H9 (cell line): ENCODE measurements around the gene LRP3. TPM values are rescaled to one million over a fixed set of nuclear protein-coding genes. Genes with fewer than 3 reads are reported as not detected.

Source experiments
- DNase-seq: peaks from one replicate; pipeline ENCODE4 v3.0.0-alpha.2; 2017
- H2AFZ ChIP-seq: one replicate; pipeline ENCODE4 v1.6.1; 2013; ENCODE audit warnings: mild to moderate bottlenecking, low read length, control low read depth, moderate library complexity
- H2AK5ac ChIP-seq: 2 replicates; pipeline ENCODE4 v1.6.1; 2013; ENCODE audit warnings: low read length, control low read depth, mixed read lengths; ENCODE audit not compliant: insufficient read length
- H2BK120ac ChIP-seq: one replicate; pipeline ENCODE4 v1.6.1; 2013; ENCODE audit warnings: low read depth, mild to moderate bottlenecking, low read length, control low read depth, inconsistent platforms; ENCODE audit not compliant: poor library complexity, severe bottlenecking
- H2BK12ac ChIP-seq: 2 replicates; pipeline ENCODE4 v1.6.1; 2013; ENCODE audit warnings: low read length, control low read depth, mixed read lengths, low read depth; ENCODE audit not compliant: insufficient read length
- H2BK15ac ChIP-seq: 2 replicates; pipeline ENCODE4 v1.6.1; 2013; ENCODE audit warnings: low read depth, low read length, control low read depth
- H2BK20ac ChIP-seq: one replicate; pipeline ENCODE4 v1.6.1; 2013; ENCODE audit warnings: low read depth, mild to moderate bottlenecking, low read length, control low read depth, inconsistent platforms; ENCODE audit not compliant: poor library complexity, severe bottlenecking
- H2BK5ac ChIP-seq: 2 replicates; pipeline ENCODE4 v1.6.1; 2013; ENCODE audit warnings: low read length, control low read depth, mixed read lengths; ENCODE audit not compliant: insufficient read length
- H3K14ac ChIP-seq: 2 replicates; pipeline ENCODE4 v1.6.1; 2013; ENCODE audit warnings: low read length, control low read depth; ENCODE audit not compliant: insufficient read depth
- H3K18ac ChIP-seq: 2 replicates; pipeline ENCODE4 v1.6.1; 2013; ENCODE audit warnings: low read depth, mild to moderate bottlenecking, mixed read lengths, low read length, control low read depth; ENCODE audit not compliant: insufficient read length
- H3K23ac ChIP-seq: 2 replicates; pipeline ENCODE4 v1.6.1; 2013; ENCODE audit warnings: low read length, control low read depth, mixed read lengths, low read depth; ENCODE audit not compliant: insufficient read length
- H3K23me2 ChIP-seq: 2 replicates; pipeline ENCODE4 v1.6.1; 2013; ENCODE audit warnings: low read depth, mild to moderate bottlenecking, mixed read lengths, low read length, control low read depth; ENCODE audit not compliant: insufficient read length, poor library complexity, severe bottlenecking
- H3K27ac ChIP-seq: 2 replicates; pipeline ENCODE4 v1.5.1; 2013; ENCODE audit warnings: low read length, control low read depth, mixed read lengths, low read depth; ENCODE audit not compliant: insufficient read length
- H3K27me3 ChIP-seq: 2 replicates; pipeline ENCODE4 v1.6.1; 2013; ENCODE audit warnings: low read length, control low read depth, inconsistent platforms; ENCODE audit not compliant: insufficient read depth
- H3K4ac ChIP-seq: 2 replicates; pipeline ENCODE4 v1.6.1; 2013; ENCODE audit warnings: low read depth, mild to moderate bottlenecking, control low read depth, inconsistent platforms, low read length, moderate library complexity
- H3K4me1 ChIP-seq: 2 replicates; pipeline ENCODE4 v1.6.1; 2013; ENCODE audit warnings: low read length, control low read depth, inconsistent platforms; ENCODE audit not compliant: insufficient read depth
- H3K4me2 ChIP-seq: 2 replicates; pipeline ENCODE4 v1.6.1; 2013; ENCODE audit warnings: low read length, control low read depth, mixed read lengths; ENCODE audit not compliant: insufficient read length, insufficient read depth
- H3K56ac ChIP-seq: 2 replicates; pipeline ENCODE4 v1.6.1; 2013; ENCODE audit warnings: low read depth, mild to moderate bottlenecking, mixed read lengths, low read length, control low read depth; ENCODE audit not compliant: insufficient read length
- H3K79me1 ChIP-seq: 2 replicates; pipeline ENCODE4 v1.6.1; 2013; ENCODE audit warnings: low read depth, mild to moderate bottlenecking, moderate library complexity, low read length, control low read depth, inconsistent platforms; ENCODE audit not compliant: insufficient read depth, poor library complexity, severe bottlenecking
- H3K79me2 ChIP-seq: 2 replicates; pipeline ENCODE4 v1.6.1; 2013; ENCODE audit warnings: low read length, control low read depth, inconsistent platforms; ENCODE audit not compliant: insufficient read depth
- H3K9ac ChIP-seq: 2 replicates; pipeline ENCODE4 v1.6.1; 2013; ENCODE audit warnings: low read length, control low read depth, mixed read lengths; ENCODE audit not compliant: insufficient read length; ENCODE audit errors: extremely low read depth
- H3K9me3 ChIP-seq: one replicate; pipeline ENCODE4 v1.6.1; 2013; ENCODE audit warnings: low read depth, low read length, inconsistent platforms; ENCODE audit not compliant: control insufficient read depth
- H3T11ph ChIP-seq: one replicate; pipeline ENCODE4 v1.6.1; 2013; ENCODE audit warnings: mild to moderate bottlenecking, low read length, control low read depth, inconsistent platforms
- H4K20me1 ChIP-seq: one replicate; pipeline ENCODE4 v1.6.1; 2013; ENCODE audit not compliant: control insufficient read depth, insufficient read length, insufficient read depth
- H4K5ac ChIP-seq: 2 replicates; pipeline ENCODE4 v1.6.1; 2013; ENCODE audit warnings: low read depth, mild to moderate bottlenecking, mixed read lengths, low read length, control low read depth; ENCODE audit not compliant: insufficient read length
- H4K8ac ChIP-seq: replicated peaks from 2 replicates; pipeline ENCODE4 v1.6.1; 2013; ENCODE audit warnings: low read length, control low read depth, mixed read lengths, low read depth; ENCODE audit not compliant: insufficient read length
- H4K91ac ChIP-seq: 2 replicates; pipeline ENCODE4 v1.6.1; 2013; ENCODE audit warnings: low read depth, mild to moderate bottlenecking, moderate library complexity, mixed read lengths, low read length, control low read depth; ENCODE audit not compliant: insufficient read length
- H3K27ac Mint-ChIP-seq, 3 experiments: 2 replicates in 2 of 3; 3 replicates in 1 of 3; pipeline ENCODE4 v1.8.0; 2020 to 2021; ENCODE audit warnings: mixed read lengths in 3 of 3, mild to moderate bottlenecking in 1 of 3, moderate library complexity in 1 of 3
- H3K27me3 Mint-ChIP-seq: 2 replicates; pipeline ENCODE4 v1.8.0; 2021; ENCODE audit warnings: low read depth, mild to moderate bottlenecking, moderate library complexity, mixed read lengths
- H3K36me3 Mint-ChIP-seq, 3 experiments: 2 replicates in 2 of 3; 3 replicates in 1 of 3; pipeline ENCODE4 v1.8.0; 2020 to 2021; ENCODE audit warnings: low read depth in 3 of 3, mixed read lengths in 3 of 3; ENCODE audit not compliant: insufficient read depth in 1 of 3
- H3K4me1 Mint-ChIP-seq, 2 experiments: 2 replicates each; pipeline ENCODE4 v1.8.0; 2020; ENCODE audit warnings: mixed read lengths in 2 of 2
- H3K4me3 Mint-ChIP-seq, 2 experiments: 2 replicates in 1 of 2; 3 replicates in 1 of 2; pipeline ENCODE4 v1.8.0; 2020 to 2021; ENCODE audit warnings: mild to moderate bottlenecking in 2 of 2, mixed read lengths in 2 of 2, moderate library complexity in 1 of 2
- H3K9me3 Mint-ChIP-seq, 2 experiments: 2 replicates in 1 of 2; 3 replicates in 1 of 2; pipeline ENCODE4 v1.8.0; 2020; ENCODE audit warnings: mild to moderate bottlenecking in 2 of 2, mixed read lengths in 2 of 2, moderate library complexity in 1 of 2
- WGBS: extraction: QIAGEN DNeasy Blood & Tissue Kit; methylation state at CpG from one replicate; pipeline ENCODE4 v1.1.7; 2013; ENCODE audit warnings: missing lambda C conversion rate, low lambda C conversion rate, mixed read lengths; ENCODE audit not compliant: insufficient read length; ENCODE audit errors: extremely low coverage; 5-methylcytosine and 5-hydroxymethylcytosine counted together
- total RNA-seq: library from RNA; stranded (reverse); gene quantifications from 2 replicates; pipeline ENCODE4 v1.2.1, GENCODE V29; 2021
- TF ChIP-seq, protein P1 (sequence below): fragments of 200-600 bp; sonication (generic); conservative IDR thresholded peaks from 3 replicates; pipeline ENCODE4 v1.8.0; 2021; ENCODE audit warnings: antibody characterized with exemption, mild to moderate bottlenecking

Gene LRP3
- total RNA-seq, 1 experiment from 2014 or later = 29.2 TPM

DNA sequence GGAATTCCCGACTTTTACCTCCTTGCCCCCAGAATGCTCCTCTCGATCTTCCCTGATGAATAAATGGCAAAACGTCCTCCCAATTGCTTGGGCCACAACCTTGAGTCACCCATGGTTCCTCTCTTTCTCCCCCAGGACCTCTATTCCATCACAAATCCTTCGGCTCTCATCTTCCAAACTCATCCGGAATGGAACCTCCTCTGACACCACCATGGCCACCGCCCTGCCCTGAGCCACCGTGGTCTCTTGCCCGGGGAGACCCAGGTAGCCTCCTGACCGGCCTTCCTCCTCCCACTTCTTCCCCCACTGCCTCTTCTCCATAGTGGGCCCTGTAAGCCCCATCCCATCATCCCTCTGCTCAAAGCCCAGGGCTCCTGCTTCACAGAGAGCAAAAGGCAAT lies 26.6 kb downstream of the LRP3 start:
- Histone ChIP-seq H3K9me3 (no peaks in the 10 kb centered on the region), H3K4me1 (no peaks in the 10 kb centered on the region), H2BK5ac (no peak overlapping the region), H3K9ac (no peak overlapping the region), H4K5ac (no peak overlapping the region), H3K79me1 (no peaks in the 10 kb centered on the region), H3K4ac (no peak overlapping the region), H3K14ac (no peak overlapping the region), H4K8ac (no peak overlapping the region), H3K18ac (no peak overlapping the region), H2BK120ac (no peak overlapping the region), H2BK12ac (no peak overlapping the region), H2BK15ac (no peak overlapping the region), H4K20me1 (no peaks in the 10 kb centered on the region), H2AK5ac (no peak overlapping the region), H2BK20ac (no peak overlapping the region), H3K27ac (no peak overlapping the region), H3T11ph (no peak overlapping the region), H3K79me2 (no peaks in the 10 kb centered on the region), H4K91ac (no peak overlapping the region), H3K4me2 (no peak overlapping the region), H3K56ac (no peak overlapping the region), H3K23ac (no peak overlapping the region), H3K27me3 (peaks cover 9% of the 10 kb centered on the region; the same call in 1 of the 2 replicates), H3K23me2 (no peaks in the 10 kb centered on the region), H2AFZ (no peak overlapping the region)
- no peak overlapping the region for H3K27ac Mint-ChIP-seq
- no peaks in the 10 kb centered on the region for H3K36me3 Mint-ChIP-seq
- no peak for DNase-seq
- H3K4me3 Mint-ChIP-seq = no peak overlapping the region
- peaks cover 32% of the 10 kb centered on the region for H3K27me3 Mint-ChIP-seq
- no CpG with 5 or more reads among the region's 9 CpGs for WGBS
- H3K9me3 Mint-ChIP-seq = peaks cover 0 to 2% of the 10 kb centered on the region in 2 experiments; a peak in 1 of 5 replicates
- TF ChIP-seq, protein P1, sequence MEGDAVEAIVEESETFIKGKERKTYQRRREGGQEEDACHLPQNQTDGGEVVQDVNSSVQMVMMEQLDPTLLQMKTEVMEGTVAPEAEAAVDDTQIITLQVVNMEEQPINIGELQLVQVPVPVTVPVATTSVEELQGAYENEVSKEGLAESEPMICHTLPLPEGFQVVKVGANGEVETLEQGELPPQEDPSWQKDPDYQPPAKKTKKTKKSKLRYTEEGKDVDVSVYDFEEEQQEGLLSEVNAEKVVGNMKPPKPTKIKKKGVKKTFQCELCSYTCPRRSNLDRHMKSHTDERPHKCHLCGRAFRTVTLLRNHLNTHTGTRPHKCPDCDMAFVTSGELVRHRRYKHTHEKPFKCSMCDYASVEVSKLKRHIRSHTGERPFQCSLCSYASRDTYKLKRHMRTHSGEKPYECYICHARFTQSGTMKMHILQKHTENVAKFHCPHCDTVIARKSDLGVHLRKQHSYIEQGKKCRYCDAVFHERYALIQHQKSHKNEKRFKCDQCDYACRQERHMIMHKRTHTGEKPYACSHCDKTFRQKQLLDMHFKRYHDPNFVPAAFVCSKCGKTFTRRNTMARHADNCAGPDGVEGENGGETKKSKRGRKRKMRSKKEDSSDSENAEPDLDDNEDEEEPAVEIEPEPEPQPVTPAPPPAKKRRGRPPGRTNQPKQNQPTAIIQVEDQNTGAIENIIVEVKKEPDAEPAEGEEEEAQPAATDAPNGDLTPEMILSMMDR = no peak
- H3K4me1 Mint-ChIP-seq = peaks cover 6 to 15% of the 10 kb centered on the region in 2 experiments
